Kidney epithelial cell (primary cell): ENCODE results near the gene HOXB5. TPM values are rescaled to one million over a fixed set of nuclear protein-coding genes. Genes with fewer than 3 reads are reported as not detected.
A peak's percentile ranks its signal among the peaks of the same experiment; 100 is the strongest.

ENCODE experiments used
- DNase-seq: peaks from one replicate; pipeline ENCODE4 v3.0.0-alpha.2; 2010; ENCODE audit warnings: low read depth
- H3K27me3 ChIP-seq: 2 replicates; pipeline ENCODE4 v1.6.0; 2011; ENCODE audit warnings: low read length; ENCODE audit not compliant: control insufficient read depth, insufficient read depth
- H3K36me3 ChIP-seq: 2 replicates; pipeline ENCODE4 v1.5.1; 2011; ENCODE audit warnings: low read length; ENCODE audit not compliant: control insufficient read depth, insufficient read depth
- H3K4me3 ChIP-seq: 2 replicates; pipeline ENCODE4 v1.5.1; 2011; ENCODE audit warnings: low read depth, mild to moderate bottlenecking, control low read depth, low read length
- CTCF ChIP-seq: IDR thresholded peaks from 2 replicates; pipeline ENCODE4 v1.5.1; 2011; ENCODE audit warnings: mild to moderate bottlenecking, moderate library complexity, low read length, control low read depth, inconsistent platforms; ENCODE audit not compliant: insufficient read depth, poor library complexity, severe bottlenecking
- total RNA-seq: library from RNA; depleted of rRNA; stranded (reverse); fragments of >200 nt; gene quantifications from 2 replicates; pipeline ENCODE4 v1.2.3, GENCODE V29; 2015

HOXB5 gene
- total RNA-seq, 1 donor from 2014 or later: 3.6 TPM

- Histone ChIP-seq H3K36me3 (peaks cover 8% of the 10 kb centered on the region), H3K27me3 (no peaks in the 10 kb centered on the region), H3K4me3 (peak overlapping the region; percentile 25)
- TF ChIP-seq CTCF: peak; percentile 5
- DNase-seq: no peak
These were observed 41.0 kb downstream of the HOXB5 start for GRCh38 chr17:48552466-48553189.

- no peak for DNase-seq
- peaks cover 8% of the 10 kb centered on the region for H3K36me3 ChIP-seq
- TF ChIP-seq CTCF: no peak
- H3K4me3 ChIP-seq: peak overlapping the region; percentile 25
- H3K27me3 ChIP-seq: no peaks in the 10 kb centered on the region
These were observed 41.7 kb downstream of the HOXB5 start for GRCh38 chr17:48551596-48552465.

GRCh38 chr17:48551214-48551555 is 42.4 kb downstream of the HOXB5 start:
- no peak for TF ChIP-seq CTCF
- peak overlapping the region; percentile 25 for H3K4me3 ChIP-seq
- no peak for DNase-seq
- no peaks in the 10 kb centered on the region for H3K27me3 ChIP-seq
- H3K36me3 ChIP-seq: peaks cover 8% of the 10 kb centered on the region

DNA sequence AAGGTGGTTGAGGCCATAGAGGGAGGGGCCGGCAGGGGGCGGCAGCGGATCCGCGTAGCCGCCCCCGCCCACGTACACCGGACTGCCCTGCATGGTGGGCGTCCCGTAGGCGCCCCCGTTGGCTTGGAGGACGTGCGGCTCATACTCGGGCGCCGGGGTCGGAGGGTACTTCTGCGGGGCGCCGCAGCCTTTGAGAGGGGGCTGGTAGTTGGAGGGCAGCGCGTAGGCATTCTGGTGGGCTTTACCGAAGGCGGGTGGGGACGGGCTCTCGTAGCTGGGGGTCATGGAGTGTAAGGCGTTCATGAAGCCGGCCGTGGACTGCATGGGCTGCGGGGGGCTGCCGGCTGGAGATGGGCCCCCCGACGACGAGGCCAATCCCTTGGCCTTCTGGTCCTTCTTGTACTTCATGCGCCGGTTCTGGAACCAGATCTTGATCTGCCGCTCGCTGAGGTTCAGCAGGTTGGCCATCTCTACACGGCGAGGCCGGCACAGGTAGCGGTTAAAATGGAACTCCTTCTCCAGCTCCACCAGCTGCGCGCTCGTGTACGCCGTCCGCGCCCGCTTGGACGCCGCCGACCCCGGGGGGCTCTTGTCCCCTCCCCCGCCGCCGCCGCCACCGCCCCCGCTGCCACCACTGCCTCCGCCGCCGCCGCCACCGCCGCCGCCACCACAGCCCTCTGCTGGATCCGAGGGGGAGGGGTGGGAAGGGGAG is 42.9 kb downstream of the HOXB5 start:
- peak; percentile 49 for TF ChIP-seq CTCF
- Histone ChIP-seq H3K4me3 (peak overlapping the region; percentile 32), H3K36me3 (peaks cover 8% of the 10 kb centered on the region), H3K27me3 (no peaks in the 10 kb centered on the region)
- DNase-seq: no peak

- no peak for DNase-seq
- peak overlapping the region; percentile 32 for H3K4me3 ChIP-seq
- peaks cover 8% of the 10 kb centered on the region for H3K36me3 ChIP-seq
- no peak for TF ChIP-seq CTCF
- no peaks in the 10 kb centered on the region for H3K27me3 ChIP-seq
These were observed 43.6 kb downstream of the HOXB5 start for GRCh38 chr17:48549914-48550501.
